GM12872 (cell line): ENCODE measurements around the gene PPP1R7.

Experiments
- TF ChIP-seq, protein P1 (sequence below): IDR thresholded peaks from 3 replicates; pipeline ENCODE4 v1.5.1; 2011; ENCODE audit warnings: low read depth, mild to moderate bottlenecking, low read length, moderate library complexity; ENCODE audit not compliant: insufficient read depth

The PPP1R7 gene

DNA sequence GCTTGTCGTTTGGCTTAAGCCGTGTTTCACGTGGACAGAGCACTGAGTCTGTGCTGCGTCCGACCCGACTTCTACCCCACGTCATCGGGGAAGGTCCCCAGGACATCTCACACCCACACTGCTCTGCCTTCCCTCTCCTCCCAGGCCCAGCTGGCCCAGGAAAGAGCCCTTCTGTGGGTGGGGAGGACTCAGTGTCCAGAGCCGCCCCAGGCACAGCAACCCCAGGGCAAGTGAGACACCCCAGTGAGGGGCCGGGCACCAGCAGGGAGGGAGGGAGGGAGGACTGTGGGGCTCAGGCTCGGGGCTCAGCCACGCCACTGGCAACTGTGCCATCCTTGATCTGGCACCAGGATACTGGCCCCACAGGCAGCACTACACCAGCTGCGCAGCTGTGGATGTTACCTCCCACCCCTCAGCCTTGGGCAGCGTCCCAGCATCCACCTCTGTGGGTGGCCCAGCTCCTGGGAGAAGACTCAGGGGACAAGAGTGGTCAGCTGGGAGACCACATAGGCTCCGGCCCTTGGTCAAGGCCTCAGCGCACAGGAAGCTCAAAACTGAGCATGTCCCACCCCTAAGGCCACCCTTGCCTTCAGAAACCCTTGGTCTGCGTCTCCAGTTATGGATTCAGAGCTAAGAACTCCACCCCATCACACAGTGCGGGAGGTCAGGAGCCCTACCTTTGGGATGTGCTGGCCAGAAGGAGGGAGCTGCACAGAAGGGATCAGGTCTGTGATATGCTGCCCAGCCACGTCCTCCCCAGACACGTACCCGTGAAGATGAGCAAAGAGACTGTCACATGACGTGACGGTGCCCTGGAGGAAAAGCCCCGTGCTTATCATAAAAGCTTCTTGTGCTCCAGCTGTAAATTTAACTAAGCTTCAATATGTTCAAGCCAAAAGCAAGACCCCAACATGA lies 12.7 kb upstream of the PPP1R7 start:
- TF ChIP-seq, protein P1, sequence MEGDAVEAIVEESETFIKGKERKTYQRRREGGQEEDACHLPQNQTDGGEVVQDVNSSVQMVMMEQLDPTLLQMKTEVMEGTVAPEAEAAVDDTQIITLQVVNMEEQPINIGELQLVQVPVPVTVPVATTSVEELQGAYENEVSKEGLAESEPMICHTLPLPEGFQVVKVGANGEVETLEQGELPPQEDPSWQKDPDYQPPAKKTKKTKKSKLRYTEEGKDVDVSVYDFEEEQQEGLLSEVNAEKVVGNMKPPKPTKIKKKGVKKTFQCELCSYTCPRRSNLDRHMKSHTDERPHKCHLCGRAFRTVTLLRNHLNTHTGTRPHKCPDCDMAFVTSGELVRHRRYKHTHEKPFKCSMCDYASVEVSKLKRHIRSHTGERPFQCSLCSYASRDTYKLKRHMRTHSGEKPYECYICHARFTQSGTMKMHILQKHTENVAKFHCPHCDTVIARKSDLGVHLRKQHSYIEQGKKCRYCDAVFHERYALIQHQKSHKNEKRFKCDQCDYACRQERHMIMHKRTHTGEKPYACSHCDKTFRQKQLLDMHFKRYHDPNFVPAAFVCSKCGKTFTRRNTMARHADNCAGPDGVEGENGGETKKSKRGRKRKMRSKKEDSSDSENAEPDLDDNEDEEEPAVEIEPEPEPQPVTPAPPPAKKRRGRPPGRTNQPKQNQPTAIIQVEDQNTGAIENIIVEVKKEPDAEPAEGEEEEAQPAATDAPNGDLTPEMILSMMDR = no peak

DNA sequence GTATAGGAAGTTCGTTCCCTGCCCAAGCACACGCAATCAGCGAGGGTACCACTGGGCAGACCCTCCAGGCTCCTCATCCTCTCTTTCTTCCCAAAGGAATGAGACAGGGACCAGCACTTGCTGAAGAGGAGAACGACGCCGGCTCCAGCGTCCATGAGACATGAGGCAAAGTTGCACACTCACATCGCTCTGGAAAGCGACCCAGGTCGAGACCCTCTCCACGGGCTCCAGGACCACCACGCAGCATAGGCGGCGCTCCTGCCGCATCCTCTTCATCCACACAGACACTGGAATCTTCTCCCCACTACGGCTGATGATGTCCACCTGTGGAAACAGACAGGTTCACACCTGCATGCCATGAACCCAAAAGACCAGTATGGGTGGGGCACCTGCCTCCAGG lies 11.8 kb upstream of the PPP1R7 start:
- TF ChIP-seq, protein P1 = no peak

DNA sequence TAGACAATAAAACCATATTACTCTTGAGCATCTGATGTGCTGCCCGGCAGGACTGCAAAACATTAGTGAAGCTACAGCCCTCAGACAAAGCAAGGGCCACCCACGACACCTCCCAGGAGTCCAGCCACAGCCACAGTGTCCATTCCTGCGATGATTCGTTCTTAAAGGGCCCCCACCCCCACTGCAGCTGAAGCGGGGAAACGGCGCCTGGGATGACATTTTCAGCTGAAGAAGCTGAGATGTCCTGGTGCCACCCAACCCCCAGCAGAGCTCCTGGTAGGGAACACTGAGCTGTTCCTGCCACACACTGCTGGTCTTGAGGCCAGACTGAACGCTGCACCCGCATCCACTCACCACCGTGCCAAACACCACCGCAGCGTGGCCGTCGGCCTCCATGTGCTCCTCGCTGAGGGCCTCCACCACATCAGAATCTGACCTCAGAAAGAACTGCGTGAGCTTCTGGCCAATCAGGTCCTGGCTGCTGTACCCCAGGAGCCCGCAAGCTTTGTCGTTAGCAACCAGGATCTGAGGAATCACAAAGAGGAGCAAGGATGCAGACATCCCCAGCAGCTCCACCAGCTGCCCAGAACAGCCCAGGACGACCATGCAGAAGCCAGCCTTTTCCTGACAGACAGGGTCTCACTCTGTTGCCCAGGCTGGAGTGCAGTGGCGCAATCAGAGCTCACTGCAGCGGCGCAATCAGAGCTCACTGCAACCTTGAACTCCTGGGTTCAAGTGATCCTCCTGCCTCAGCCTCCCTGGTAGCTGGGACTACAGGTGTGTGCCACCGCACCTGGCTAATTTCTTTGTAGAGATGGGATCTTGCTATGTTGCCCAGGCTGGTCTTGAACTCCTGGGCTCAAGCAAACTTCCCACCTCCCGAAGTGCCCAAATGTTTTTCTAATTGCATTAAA lies 10.5 kb upstream of the PPP1R7 start:
- TF ChIP-seq, protein P1 = no peak

DNA sequence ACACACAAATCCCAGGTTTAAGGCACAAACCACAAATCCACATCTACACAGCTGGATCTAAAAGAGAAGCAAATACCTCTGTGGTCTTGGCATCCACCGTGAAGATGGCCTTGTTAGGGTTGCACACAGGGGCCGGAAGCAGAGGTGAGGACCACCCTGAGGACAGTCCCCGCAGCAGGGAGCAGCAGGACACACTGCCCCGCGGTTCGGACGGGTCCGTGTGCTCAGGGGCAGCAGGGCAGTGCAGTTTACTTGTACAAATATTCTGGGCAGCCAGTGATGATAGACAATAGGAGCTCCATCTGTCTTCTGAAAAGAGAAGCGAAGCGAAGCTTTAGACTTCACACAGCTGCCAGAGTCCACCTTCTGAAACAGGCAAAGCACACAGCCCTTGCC lies 9.8 kb upstream of the PPP1R7 start:
- TF ChIP-seq, protein P1 = no peak

DNA sequence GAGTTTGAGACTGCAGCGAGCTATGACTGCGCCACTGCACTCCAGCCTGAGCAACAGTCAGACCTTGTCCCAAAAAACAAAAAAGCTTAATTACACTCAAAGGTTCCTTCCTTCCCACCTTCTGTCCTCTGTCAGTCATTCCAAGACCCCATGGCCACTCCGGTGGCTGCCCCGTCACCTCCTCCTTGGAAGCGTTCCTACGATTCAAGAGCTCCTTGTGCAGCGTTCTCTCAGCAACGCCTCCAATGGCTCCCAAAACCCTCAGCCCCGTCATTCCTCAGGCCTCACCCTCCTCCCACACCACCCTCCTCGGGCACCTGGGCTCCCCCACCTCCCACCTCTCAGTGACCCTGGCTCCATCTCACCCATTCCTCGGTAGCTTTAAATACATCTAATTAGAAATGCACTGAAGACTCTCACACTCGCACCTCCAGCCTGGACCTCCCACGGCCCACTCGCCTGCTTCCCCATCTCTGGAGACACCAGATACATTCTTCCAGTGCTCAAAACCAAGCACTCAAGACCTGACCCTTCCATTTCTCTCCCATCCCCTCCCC lies 9.0 kb upstream of the PPP1R7 start:
- TF ChIP-seq, protein P1 = no peak

DNA sequence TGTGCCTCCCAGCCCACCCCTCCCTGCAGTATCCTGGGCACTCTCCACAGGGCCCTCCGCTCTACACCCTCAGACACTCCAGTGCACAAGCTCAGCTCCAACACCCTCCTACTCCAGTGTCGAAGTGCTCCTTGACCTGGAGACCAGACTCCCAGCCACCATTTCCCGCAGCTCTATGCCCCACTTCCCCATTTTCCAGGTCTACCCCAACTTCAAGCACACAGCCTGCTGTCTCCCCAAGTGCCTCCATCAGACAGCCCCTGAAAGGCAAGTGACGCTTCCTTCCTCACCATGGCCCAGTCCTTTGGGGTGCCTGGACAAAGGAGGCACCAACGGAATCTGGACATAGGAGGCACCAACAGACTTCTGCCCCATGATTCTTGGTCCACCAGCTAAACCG lies 8.2 kb upstream of the PPP1R7 start:
- TF ChIP-seq, protein P1 = no peak

DNA sequence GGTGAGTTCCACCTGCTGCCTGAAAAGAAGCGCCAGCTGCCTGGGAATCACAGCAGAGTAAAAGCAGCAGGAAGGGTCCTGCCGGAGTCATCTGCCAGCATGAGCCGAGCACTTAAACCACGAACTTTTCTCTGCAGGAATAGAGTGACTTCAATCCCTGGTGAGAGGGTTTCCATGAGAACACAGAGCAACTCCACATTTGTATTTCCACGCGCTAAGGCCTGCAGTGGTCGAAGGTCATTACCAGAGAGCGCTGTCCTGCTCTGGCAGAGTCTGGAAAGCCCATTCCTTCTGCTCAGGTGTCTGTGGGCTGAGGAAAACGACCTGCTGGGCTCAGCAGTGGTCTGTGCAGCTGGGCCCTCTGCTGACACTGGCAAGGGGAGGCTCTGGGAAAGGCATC lies 7.7 kb upstream of the PPP1R7 start:
- TF ChIP-seq, protein P1 = no peak
